H1 (cell line): ENCODE data around the gene KLHL26. TPM values are rescaled to one million over a fixed set of nuclear protein-coding genes. Genes with fewer than 3 reads are reported as not detected.

Source experiments
- CTCF ChIP-seq, 3 experiments: IDR thresholded peaks; 1 replicate in 2 of 3; 2 replicates in 1 of 3; pipeline versions ENCODE4 v1.5.1 to v1.6.1; 2011; ENCODE audit warnings: low read length in 3 of 3, mild to moderate bottlenecking in 3 of 3, inconsistent platforms in 2 of 3, low read depth in 1 of 3, moderate library complexity in 1 of 3; ENCODE audit not compliant: insufficient read depth in 1 of 3; ENCODE audit errors: control extremely low read depth in 1 of 3
- FOSL1 ChIP-seq: IDR thresholded peaks from 2 replicates; pipeline ENCODE4 v1.6.1; 2011; ENCODE audit warnings: mild to moderate bottlenecking, low read depth, low read length, moderate library complexity; ENCODE audit not compliant: insufficient read depth
- KDM4A ChIP-seq: IDR thresholded peaks from one replicate; pipeline ENCODE4 v1.7.1; 2012; ENCODE audit warnings: low read depth, mild to moderate bottlenecking, moderate library complexity, low read length, inconsistent platforms; ENCODE audit not compliant: severe bottlenecking
- MAX ChIP-seq: IDR thresholded peaks from 2 replicates; pipeline ENCODE4 v1.6.1; 2012; ENCODE audit warnings: inconsistent platforms
- SUZ12 ChIP-seq: fragments of 200-600 bp; sonication (generic); IDR thresholded peaks from 2 replicates; pipeline ENCODE4 v1.6.1; 2012; ENCODE audit warnings: mild to moderate bottlenecking, inconsistent platforms, low read length, moderate library complexity, mixed read lengths
- polyA plus RNA-seq, 7 experiments: library from polyadenylated mRNA; depleted of rRNA in 3 of 7; stranded (reverse) in 5 of 7; unstranded in 2 of 7; fragments of >200 nt in 5 of 7; fragments of 200-250 nt in 2 of 7; gene quantifications; 1 replicate in 5 of 7; 2 replicates in 1 of 7; 4 replicates in 1 of 7; pipeline versions ENCODE4 v1.2.1 to v1.2.3, GENCODE V29; 2011 to 2013; ENCODE audit warnings: missing spikeins in 2 of 7, mixed read lengths in 2 of 7
- total RNA-seq: library from RNA; stranded (reverse); fragmentation: NEBNext Ultra II Directional; extraction: Animal tissue kit (Norgen Biotek cat#: 25700); gene quantifications from 2 replicates; pipeline ENCODE4 v1.2.1, GENCODE V29; 2021

The KLHL26 gene
- total and polyA plus RNA-seq, 2 of the 8 experiments (the other 6 are each of a cell fraction or from before 2014, with no cell fraction given) = 2.2 to 8.8 TPM

- TF ChIP-seq CTCF (IDR thresholded peaks at IDR 0.05; ENCODE audit: control extremely low read depth in 1 of 3, insufficient read depth in 1 of 3, low read depth in 1 of 3, low read length in 3 of 3) = peak in 1 of 3 experiments; percentile 2; a peak in 1 of 4 replicates
- no peak for TF ChIP-seq SUZ12
- peak; percentile 62; the same call in 1 of the 2 replicates for TF ChIP-seq MAX
- TF ChIP-seq FOSL1 = no peak
- peak; percentile 12 for TF ChIP-seq KDM4A
Measured at GRCh38 chr19:18636183-18636968, 452 bp upstream of the KLHL26 start (continued).
